ENCODE data around the gene ENOX1. TPM values are rescaled to one million over a fixed set of nuclear protein-coding genes. Genes with fewer than 3 reads are reported as not detected.

ENOX1 gene
- total and polyA plus RNA-seq, 9 of the 15 experiments (the other 6 are each of a cell fraction or from before 2014, with no cell fraction given) = not detected

DNA sequence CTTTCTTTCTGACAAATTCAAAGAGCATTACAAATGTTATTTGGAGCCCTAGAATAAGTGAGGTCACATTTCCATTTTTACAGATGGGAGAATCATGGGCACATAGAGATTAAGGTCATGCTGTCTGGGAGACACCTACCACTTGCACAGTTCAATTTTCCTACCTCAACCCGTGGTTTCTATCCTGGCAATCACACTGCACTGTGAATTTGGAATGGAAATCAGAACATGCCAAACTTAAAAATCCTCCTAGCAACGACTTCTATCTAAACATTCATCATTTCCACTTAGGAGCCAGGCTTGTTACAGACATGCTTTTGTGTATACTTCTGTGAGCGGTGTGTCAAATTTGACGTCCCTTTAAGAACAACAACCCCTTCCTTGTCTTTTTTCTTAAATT is 511.9 kb downstream of the ENOX1 start (continued):
- TF ChIP-seq ZNF408 (CRISPR knock-in tag; IDR thresholded peaks at IDR 0.05; ENCODE audit: low read depth) = no peak
- TF ChIP-seq, protein P1, sequence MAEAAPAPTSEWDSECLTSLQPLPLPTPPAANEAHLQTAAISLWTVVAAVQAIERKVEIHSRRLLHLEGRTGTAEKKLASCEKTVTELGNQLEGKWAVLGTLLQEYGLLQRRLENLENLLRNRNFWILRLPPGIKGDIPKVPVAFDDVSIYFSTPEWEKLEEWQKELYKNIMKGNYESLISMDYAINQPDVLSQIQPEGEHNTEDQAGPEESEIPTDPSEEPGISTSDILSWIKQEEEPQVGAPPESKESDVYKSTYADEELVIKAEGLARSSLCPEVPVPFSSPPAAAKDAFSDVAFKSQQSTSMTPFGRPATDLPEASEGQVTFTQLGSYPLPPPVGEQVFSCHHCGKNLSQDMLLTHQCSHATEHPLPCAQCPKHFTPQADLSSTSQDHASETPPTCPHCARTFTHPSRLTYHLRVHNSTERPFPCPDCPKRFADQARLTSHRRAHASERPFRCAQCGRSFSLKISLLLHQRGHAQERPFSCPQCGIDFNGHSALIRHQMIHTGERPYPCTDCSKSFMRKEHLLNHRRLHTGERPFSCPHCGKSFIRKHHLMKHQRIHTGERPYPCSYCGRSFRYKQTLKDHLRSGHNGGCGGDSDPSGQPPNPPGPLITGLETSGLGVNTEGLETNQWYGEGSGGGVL (CRISPR knock-in tag; IDR thresholded peaks at IDR 0.05) = no peak
- TF ChIP-seq CHD2 (IDR thresholded peaks at IDR 0.05; ENCODE audit: low read depth, low read length) = no peak
- no peak for TF ChIP-seq CREM (IDR thresholded peaks at IDR 0.05; ENCODE audit: low read depth)
- TF ChIP-seq, protein P2, sequence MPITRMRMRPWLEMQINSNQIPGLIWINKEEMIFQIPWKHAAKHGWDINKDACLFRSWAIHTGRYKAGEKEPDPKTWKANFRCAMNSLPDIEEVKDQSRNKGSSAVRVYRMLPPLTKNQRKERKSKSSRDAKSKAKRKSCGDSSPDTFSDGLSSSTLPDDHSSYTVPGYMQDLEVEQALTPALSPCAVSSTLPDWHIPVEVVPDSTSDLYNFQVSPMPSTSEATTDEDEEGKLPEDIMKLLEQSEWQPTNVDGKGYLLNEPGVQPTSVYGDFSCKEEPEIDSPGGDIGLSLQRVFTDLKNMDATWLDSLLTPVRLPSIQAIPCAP (CRISPR knock-in tag; IDR thresholded peaks at IDR 0.05; ENCODE audit: borderline replicate concordance) = no peak
- no peak for TF ChIP-seq PTRF (tag; IDR thresholded peaks at IDR 0.05)
- TF ChIP-seq, protein P3, sequence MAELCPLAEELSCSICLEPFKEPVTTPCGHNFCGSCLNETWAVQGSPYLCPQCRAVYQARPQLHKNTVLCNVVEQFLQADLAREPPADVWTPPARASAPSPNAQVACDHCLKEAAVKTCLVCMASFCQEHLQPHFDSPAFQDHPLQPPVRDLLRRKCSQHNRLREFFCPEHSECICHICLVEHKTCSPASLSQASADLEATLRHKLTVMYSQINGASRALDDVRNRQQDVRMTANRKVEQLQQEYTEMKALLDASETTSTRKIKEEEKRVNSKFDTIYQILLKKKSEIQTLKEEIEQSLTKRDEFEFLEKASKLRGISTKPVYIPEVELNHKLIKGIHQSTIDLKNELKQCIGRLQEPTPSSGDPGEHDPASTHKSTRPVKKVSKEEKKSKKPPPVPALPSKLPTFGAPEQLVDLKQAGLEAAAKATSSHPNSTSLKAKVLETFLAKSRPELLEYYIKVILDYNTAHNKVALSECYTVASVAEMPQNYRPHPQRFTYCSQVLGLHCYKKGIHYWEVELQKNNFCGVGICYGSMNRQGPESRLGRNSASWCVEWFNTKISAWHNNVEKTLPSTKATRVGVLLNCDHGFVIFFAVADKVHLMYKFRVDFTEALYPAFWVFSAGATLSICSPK (IDR thresholded peaks at IDR 0.05; ENCODE audit: borderline replicate concordance) = no peak
- TF ChIP-seq KDM2B (CRISPR knock-in tag; IDR thresholded peaks at IDR 0.05) = no peak
- no peak for TF ChIP-seq TBL1XR1 (IDR thresholded peaks at IDR 0.05; ENCODE audit: low read length in 2 of 2)
- no peak for TF ChIP-seq FOXJ3 (CRISPR knock-in tag; IDR thresholded peaks at IDR 0.05)
- no peak for TF ChIP-seq ZNF124 (CRISPR knock-in tag; IDR thresholded peaks at IDR 0.05)
